HG02852 (cell line): ENCODE measurements around the gene KRTAP12-2.
"Not testable (repeated sequence)": the region's sequence is repeated elsewhere in the genome, so short reads cannot be mapped to it uniquely, and the experiment has no call there.

Source experiments
- ATAC-seq: cut with Tn5 transposase; IDR thresholded peaks from one replicate; pipeline ENCODE4 v1.9.1; 2021; ENCODE audit warnings: mild to moderate bottlenecking, moderate library complexity; ENCODE audit not compliant: unreplicated experiment

The KRTAP12-2 gene

DNA sequence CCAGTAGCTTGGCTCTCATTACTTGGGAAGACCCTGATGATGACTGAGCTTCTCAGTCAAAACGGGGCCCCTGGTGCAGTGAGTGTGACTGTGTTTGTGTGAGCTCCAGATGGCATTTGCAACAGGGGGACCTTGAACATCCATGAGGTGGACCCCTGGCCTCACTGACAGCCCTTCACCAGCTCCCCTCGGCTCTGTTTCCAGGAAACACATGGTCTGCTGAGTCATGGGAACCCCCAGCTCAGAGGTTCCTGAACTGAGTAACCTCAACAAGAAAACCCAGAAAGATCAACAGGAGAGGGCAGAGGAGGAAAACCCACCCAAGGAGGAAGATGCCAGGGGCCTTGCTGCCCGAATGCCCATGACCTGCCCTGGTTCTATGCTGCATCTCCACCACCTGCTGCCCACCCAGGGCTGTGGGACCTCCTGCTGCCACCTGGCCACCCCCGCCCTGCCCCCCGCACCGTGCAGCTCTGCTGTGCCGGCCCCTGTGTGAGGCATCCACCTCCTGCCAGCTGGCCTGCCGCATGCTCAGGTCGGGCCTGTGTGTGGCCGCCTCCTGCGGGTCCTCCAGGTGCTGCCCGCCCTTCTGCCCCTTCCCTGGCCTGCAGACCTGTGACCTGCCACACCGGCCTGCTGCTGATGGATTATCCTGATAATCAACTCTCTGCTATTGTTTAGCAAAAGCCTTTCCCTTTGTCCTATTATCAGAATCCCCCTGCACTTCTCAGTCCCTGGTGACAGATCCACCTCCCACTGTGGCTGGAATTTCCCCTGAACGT is 19.5 kb upstream of the KRTAP12-2 start:
- no peak for ATAC-seq

DNA sequence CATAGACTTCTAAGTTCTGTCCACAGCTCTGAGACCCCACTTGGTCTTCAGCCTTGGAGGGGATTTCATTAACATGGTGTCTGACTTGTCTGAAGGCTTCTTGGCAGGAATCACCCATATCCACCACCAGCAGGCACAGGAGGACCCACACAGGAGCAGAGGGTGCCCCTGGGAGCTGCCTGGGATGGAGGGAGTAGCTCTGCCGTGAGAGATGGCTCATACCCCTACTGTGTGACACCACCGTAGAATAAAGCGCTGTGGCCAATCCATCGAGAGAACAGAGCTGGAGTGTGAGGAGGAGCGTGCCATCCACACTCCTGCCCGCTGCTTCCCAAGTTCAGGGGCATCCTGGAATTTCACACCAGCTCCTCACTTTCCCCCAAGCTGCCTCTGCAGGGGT is 18.3 kb upstream of the KRTAP12-2 start:
- not testable (repeated sequence) for ATAC-seq

DNA sequence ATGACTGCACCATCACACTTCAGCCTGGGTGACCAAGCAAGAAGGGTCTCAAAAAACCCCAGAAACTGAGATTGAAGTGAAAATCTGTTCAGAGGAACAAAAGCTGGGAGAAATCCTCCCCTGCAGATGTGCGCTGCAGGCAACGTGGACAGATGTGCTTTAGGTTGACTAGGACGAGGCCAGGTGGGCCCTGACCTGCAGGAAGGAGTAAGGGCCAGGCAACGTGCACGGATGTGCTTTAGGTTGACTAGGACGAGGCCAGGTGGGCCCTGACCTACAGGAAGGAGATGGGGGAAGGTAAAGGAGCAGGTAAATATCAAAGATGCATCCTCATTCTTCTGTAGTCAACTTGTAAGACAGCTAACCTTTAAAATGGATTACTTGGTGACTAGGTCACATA is 17.8 kb upstream of the KRTAP12-2 start:
- ATAC-seq: no peak

DNA sequence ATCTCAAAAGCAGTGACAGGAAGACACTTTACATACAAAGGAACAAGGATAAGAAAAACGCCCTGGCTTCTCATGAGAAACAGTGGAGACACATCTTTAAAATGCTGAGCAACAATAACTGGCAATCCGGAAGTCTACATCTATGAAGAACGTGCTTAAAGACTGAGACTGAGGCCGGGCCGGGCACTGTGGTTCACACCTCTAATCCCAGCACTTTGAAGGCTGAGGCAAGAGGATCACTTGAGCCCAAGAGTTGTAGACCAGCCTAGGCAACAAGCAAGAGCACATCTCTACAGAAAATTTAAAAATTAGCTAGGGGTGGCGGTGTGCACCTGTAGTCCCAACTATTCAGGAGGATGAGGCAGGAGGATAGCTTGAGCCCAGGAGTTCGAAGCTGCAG is 17.4 kb upstream of the KRTAP12-2 start:
- ATAC-seq: no peak

GRCh38 chr21:44682580-44683151 is 15.9 kb upstream of the KRTAP12-2 start:
- no peak for ATAC-seq

DNA sequence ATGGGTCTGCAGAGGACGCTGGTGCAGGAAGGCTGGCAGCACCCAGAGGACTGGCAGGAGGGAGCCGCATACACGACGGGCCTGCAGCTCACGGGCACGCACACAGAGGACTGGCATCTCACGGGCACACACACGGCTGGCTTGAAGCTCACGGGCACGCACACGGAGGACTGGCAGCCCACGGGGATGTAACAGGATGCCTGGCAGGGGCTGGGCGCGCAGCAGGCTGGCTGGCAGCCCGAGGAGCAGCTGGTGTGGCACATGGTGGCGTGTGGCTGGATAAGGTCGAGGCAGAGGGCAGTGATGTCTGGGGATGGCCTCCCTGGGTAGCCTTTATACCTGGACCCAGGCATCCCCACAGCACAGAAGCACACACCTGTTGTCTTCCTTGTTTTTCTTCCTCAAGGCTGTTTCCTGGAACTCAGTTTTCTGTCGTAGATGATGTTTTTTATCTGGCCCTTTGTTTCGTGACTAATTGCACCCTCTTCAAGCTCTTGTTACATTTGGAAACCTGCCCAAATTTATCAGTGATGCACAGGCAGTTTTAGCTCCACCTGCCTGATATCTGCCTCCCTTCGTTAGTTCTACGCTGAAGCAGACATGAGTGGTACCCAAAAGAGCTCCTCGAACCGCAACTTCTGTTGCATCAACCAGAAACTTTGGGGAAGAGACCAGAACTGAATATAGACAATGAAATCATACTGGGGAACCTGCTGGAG is 15.3 kb upstream of the KRTAP12-2 start, which contains the start of gene KRTAP12-1:
Gene KRTAP12-1, minus strand, starts transcription at position 303 of the 719 bp plus-strand sequence. Its CDS starts 40 bp downstream, at position 263.
- ATAC-seq: no peak

DNA sequence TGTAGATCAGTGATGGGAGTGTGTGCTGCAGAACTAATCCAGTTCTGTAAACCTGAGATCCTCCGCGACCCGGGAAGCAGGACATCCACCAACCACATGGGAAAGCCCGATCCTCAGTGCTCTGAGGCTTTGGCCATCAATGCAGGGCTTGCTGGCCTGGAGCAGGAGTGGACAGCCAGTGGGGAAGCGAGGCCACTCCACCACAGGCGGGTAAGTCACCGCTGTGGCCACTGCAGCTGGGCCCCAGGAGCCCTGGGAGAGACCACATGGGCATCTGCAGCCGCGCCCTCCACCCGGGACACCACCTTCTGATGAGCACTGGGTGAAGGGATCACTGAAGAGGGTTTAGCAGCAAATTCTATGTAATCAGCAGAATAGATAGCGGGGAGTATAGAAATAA is 14.4 kb upstream of the KRTAP12-2 start:
- no peak for ATAC-seq

- ATAC-seq: no peak
These were observed 11.2 kb upstream of the KRTAP12-2 start for GRCh38 chr21:44677881-44678280.

DNA sequence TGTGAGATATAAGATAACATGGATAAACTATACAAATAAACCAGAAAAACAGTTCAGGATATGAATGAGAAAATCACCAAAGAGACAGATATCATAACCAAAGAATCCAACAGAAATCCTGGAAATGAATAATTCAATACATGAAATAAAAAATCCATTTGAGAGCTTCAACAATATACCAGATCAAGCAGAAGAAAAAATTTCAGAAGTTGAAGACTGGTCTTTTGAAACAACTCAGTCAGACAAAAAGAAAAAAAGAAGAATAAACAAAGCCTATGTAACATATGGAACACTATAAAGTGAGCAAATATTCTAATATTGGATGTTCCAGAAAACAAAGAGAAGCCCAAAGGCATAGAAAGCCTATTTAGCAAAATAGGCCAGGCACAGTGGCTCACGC is 5.2 kb upstream of the KRTAP12-2 start:
- ATAC-seq: no peak

DNA sequence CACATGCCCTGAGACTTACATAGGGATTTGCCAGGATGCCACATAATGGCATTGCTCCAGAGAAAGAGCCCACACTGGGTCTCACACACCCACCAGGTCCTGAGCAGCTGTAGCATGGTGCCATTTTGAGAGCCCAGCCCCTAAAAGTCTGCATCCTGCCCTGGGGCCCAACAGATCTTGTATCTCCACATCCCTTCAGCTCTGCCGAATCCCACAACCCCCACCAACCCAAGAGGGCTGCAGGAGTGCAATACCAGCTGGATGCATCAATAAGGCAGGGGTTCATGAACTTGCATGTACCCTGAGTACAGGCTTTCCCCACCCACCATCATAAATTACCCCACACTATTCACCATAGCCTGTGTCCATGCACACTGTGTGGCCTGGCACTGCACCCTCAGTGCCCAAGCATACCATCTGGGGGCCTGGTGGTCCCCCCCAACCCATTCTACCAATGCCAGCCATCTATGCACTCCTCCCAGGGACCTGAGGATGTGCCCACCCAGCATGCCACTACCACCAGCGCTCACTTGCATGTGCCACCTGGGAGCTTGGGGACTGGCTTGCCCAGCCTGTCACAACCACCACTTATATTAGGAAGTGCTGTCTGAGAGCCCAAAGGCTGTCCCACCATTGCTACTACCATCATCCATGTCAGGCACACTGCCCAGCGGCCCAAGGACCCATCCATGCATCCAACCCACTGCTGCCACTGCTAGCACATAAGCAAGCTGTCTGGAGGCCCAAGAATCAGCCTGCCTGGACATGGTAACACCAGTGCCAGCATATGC is 4.1 kb upstream of the KRTAP12-2 start:
- ATAC-seq: no peak

DNA sequence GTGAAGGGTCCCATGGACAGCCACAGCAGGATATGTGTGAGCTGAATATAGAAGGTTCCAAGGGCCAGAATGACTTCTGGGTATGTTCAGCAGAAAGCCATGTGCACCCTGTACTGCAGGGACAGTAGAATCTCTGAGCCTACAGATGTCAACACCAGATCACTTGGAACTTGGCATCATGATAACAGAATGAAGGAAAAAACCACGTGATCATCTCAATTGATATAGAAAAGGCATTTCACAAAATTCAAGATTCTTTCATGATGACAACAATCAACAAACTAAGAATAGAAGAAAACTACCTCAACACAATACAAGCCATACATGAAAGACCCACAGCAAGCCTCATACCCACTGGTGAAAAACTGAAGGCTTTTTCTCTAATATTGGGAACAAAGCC is 885 bp upstream of the KRTAP12-2 start:
- no peak for ATAC-seq

DNA sequence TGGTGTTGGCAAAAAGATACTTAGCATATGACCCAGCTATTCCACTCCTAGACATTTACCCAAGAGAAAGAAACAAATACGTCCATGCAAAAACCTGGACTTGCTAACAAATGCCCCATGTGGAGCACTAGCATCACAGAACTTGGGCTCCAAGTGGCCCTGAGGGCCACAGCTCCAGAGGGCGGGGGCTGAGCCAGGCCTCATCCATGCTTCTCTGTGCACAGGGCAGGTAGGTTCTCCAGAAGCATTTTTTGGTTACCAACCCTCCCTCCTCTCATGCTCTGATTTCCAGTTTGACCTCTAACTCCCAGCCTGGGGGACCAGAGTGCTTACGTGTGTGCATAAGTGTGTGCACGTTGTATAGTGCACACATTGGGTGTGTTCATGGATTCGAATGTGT is 2.0 kb downstream of the KRTAP12-2 start:
- no peak for ATAC-seq

- not testable (repeated sequence) for ATAC-seq
These were observed 5.2 kb downstream of the KRTAP12-2 start for GRCh38 chr21:44661567-44661966.

- no peak for ATAC-seq
These were observed 7.7 kb downstream of the KRTAP12-2 start for GRCh38 chr21:44658913-44659595.

DNA sequence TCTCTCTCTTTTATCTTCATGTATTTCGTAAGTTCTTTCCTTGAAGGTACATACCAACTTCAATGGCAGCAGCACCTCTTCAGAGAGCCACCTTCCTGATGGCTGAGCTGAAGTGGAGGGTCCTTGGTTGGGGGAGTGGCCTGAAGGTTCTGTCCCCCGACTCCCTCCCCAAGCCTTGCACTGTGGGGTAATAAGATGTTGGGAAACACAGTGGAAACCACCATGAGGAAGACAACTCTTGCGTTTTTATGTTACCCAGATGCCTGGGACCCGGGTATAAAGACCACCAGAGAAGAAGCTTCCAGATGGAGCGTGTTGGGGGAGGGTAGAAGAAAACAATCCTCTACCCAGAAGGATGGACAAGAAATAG is 8.2 kb downstream of the KRTAP12-2 start:
- no peak for ATAC-seq

DNA sequence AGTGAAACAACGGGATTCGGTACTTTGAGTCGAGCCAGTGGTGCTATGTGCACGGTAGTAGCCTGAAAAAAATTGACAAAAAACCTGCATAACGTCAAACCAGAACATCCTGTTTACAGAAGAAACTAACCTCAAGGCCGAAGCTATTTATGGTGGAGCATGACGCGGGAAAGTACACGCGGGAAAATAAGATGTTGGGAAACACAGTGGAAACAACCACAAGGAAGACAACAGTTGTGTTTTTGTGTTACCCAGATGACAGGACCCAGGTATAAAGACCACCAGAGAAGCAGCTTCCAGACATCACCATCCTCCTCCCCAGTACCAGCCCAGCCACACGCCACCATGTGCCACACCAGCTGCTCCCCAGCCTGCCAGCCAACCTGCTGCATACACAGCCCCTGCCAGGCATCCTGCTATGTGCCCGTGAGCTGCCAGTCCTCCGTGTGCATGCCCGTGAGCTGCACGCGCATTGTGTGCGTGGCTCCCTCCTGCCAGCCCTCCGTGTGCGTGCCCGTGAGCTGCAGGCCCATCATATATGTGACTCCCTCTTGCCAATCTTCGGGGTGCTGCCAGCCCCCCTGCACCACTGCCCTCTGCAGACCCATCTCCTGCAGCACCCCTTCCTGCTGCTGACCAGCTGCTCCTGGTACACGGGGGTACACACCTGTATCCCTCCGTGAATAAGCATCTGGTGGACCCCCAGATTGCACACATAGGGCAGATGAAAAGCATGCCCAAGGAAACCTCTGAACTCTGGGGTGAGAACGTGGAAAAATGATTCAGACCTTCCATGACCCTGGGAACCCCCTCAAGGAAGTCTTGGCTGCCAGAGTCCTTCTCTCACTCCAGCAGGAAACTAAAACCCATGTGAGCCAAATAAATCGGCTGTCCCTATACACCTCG is 8.8 kb downstream of the KRTAP12-2 start, which contains the start of gene KRTAP12-3:
Gene KRTAP12-3, plus strand, starts transcription at position 298 of the 906 bp plus-strand sequence. Its CDS starts 48 bp downstream, at position 346.
- ATAC-seq: no peak

DNA sequence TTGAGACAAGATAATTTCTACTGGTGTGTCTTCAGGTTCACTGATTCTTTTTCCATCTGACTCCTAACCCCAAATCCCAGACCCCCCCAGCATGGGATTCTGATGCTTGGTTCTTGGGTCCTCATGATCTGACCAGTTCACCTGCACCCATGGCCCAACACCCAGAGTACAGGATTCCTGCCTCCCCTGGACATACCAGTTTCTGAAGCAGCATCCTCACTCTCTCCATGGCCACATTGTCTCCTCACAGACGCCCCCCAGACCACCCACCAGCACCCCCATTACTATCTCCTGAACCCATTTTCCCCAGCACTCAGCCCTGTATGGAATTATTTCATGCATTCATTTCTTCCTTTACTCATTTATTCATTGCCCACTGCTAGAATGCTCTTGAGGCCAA is 9.9 kb downstream of the KRTAP12-2 start:
- no peak for ATAC-seq

DNA sequence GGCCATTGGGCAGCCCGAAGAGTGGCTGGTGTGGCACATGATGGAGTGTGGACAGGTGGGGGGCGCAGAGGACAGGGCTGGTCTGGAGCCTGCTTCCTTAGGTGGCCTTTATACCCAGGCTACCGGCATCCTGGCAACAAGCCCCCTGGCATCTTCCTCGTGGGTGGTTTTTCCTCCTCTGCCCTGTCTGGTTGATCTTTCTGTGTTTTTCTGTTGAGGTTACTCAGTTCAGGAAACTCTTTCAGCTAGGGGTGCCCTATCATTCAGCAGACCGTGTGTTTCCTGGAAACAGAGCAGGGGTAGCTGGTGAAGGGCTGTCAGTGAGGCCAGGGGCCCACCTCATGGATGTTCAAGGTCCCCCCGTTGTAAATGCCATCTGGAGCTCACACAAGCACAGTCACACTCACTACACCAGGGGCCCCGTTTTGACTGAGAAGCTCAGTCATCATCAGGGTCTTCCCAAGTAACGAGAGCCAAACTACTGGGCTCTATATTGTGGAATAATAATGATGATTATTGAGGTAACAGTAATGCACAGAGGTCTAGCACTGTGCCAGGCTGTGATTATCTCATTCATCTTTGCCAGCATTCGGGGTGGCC is 12.1 kb downstream of the KRTAP12-2 start, which contains the start of gene KRTAP12-4:
Gene KRTAP12-4, minus strand, starts transcription at position 84 of the 600 bp plus-strand sequence. Its CDS starts 45 bp downstream, at position 39.
- ATAC-seq: no peak
